ENCODE measurements around the gene RPS18.
A peak's percentile ranks its signal among the peaks of the same experiment; 100 is the strongest.

Gene RPS18

GRCh38 chr6:33314515-33314942 is 42.7 kb downstream of the RPS18 start:
- TF ChIP-seq GATA3 (IDR thresholded peaks at IDR 0.05; ENCODE audit: low read depth, low read length) (no peak), GATA2 (IDR thresholded peaks at IDR 0.05; ENCODE audit: low read depth, low read length) (no peak)

GRCh38 chr6:33314943-33315792 is 43.3 kb downstream of the RPS18 start:
- TF ChIP-seq GATA3 (IDR thresholded peaks at IDR 0.05; ENCODE audit: low read depth, low read length) (no peak), GATA2 (IDR thresholded peaks at IDR 0.05; ENCODE audit: low read depth, low read length) (no peak)

GRCh38 chr6:33315793-33316602 is 44.1 kb downstream of the RPS18 start:
- TF ChIP-seq GATA2 (IDR thresholded peaks at IDR 0.05; ENCODE audit: low read depth, low read length) (no peak), GATA3 (IDR thresholded peaks at IDR 0.05; ENCODE audit: low read depth, low read length) (no peak)

- no peak for TF ChIP-seq GATA3 (IDR thresholded peaks at IDR 0.05; ENCODE audit: low read depth, low read length)
- TF ChIP-seq GATA2 (IDR thresholded peaks at IDR 0.05; ENCODE audit: low read depth, low read length) = no peak
These were observed 44.9 kb downstream of the RPS18 start for GRCh38 chr6:33316603-33317418.

GRCh38 chr6:33317419-33317668 is 45.5 kb downstream of the RPS18 start:
- no peak for TF ChIP-seq GATA2 (IDR thresholded peaks at IDR 0.05; ENCODE audit: low read depth, low read length)
- no peak for TF ChIP-seq GATA3 (IDR thresholded peaks at IDR 0.05; ENCODE audit: low read depth, low read length)

GRCh38 chr6:33317669-33318425 is 46.0 kb downstream of the RPS18 start, which contains the start of gene ZBTB22:
TSS of gene ZBTB22 (minus strand) at chr6:33317744. CDS start at chr6:33316916, 828 bp downstream.
- no peak for TF ChIP-seq GATA3 (IDR thresholded peaks at IDR 0.05; ENCODE audit: low read depth, low read length)
- peak; percentile 31; the same call in 1 of the 2 replicates for TF ChIP-seq GATA2 (IDR thresholded peaks at IDR 0.05; ENCODE audit: low read depth, low read length)

GRCh38 chr6:33318426-33319073 is 46.7 kb downstream of the RPS18 start:
- TF ChIP-seq GATA2 (IDR thresholded peaks at IDR 0.05; ENCODE audit: low read depth, low read length) (no peak), GATA3 (IDR thresholded peaks at IDR 0.05; ENCODE audit: low read depth, low read length) (no peak)

GRCh38 chr6:33319939-33320314 is 48.1 kb downstream of the RPS18 start:
- TF ChIP-seq GATA2 (IDR thresholded peaks at IDR 0.05; ENCODE audit: low read depth, low read length) (no peak), GATA3 (IDR thresholded peaks at IDR 0.05; ENCODE audit: low read depth, low read length) (no peak)

- no peak for TF ChIP-seq GATA2 (IDR thresholded peaks at IDR 0.05; ENCODE audit: low read depth, low read length)
- TF ChIP-seq GATA3 (IDR thresholded peaks at IDR 0.05; ENCODE audit: low read depth, low read length) = no peak
These were observed 48.7 kb downstream of the RPS18 start for GRCh38 chr6:33320315-33321181.

- no peak for TF ChIP-seq GATA2 (IDR thresholded peaks at IDR 0.05; ENCODE audit: low read depth, low read length)
- no peak for TF ChIP-seq GATA3 (IDR thresholded peaks at IDR 0.05; ENCODE audit: low read depth, low read length)
These were observed 49.4 kb downstream of the RPS18 start for GRCh38 chr6:33321227-33321626.

- TF ChIP-seq GATA2 (IDR thresholded peaks at IDR 0.05; ENCODE audit: low read depth, low read length) = no peak
- TF ChIP-seq GATA3 (IDR thresholded peaks at IDR 0.05; ENCODE audit: low read depth, low read length) = no peak
These were observed 51.7 kb downstream of the RPS18 start for GRCh38 chr6:33323623-33323948.

GRCh38 chr6:33324125-33324524 is 52.2 kb downstream of the RPS18 start:
- TF ChIP-seq GATA3 (IDR thresholded peaks at IDR 0.05; ENCODE audit: low read depth, low read length) = no peak
- no peak for TF ChIP-seq GATA2 (IDR thresholded peaks at IDR 0.05; ENCODE audit: low read depth, low read length)

Measured in SH-SY5Y (cell line).